NCI-H69 (cell line): ENCODE measurements around the gene MSX1.

ENCODE experiments used
- DNase-seq: peaks from one replicate; lab custom pipeline; 2025; lab: John Stamatoyannopoulos, UW

The MSX1 gene

DNA sequence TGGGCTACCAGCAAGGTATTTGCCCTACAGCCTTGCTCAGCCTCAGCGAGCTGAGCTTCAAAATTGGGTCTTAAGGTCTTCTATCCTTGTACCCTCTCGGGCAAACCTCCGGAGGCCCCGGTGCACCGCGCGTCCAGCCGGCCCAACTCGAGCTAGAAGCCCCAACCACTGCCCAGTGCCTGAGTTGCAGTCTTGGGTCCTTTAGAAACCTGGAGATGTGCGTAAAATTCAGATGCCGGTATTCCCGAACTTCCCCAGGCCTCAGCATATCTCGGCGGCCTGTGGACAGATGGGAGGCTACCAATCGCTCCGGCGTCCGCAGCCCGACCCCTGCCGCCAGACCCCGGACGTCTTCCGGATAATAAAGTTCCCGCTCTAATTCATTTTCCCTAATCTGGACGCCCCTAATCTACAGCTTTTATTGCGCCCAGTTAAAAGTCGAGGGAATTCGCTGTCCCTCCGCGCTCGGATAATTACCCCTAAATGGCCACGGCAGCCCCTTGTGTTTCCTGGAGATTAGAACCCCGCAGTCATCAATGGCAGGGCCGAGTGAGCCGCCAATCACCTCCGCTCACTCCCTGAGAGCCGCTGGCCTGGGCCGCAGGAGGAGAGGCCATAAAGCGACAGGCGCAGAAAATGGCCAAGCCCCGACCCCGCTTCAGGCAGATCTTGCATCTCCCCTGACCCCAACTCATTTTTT, 1.5 kb upstream of the MSX1 start:
- DNase-seq: no peak

DNA sequence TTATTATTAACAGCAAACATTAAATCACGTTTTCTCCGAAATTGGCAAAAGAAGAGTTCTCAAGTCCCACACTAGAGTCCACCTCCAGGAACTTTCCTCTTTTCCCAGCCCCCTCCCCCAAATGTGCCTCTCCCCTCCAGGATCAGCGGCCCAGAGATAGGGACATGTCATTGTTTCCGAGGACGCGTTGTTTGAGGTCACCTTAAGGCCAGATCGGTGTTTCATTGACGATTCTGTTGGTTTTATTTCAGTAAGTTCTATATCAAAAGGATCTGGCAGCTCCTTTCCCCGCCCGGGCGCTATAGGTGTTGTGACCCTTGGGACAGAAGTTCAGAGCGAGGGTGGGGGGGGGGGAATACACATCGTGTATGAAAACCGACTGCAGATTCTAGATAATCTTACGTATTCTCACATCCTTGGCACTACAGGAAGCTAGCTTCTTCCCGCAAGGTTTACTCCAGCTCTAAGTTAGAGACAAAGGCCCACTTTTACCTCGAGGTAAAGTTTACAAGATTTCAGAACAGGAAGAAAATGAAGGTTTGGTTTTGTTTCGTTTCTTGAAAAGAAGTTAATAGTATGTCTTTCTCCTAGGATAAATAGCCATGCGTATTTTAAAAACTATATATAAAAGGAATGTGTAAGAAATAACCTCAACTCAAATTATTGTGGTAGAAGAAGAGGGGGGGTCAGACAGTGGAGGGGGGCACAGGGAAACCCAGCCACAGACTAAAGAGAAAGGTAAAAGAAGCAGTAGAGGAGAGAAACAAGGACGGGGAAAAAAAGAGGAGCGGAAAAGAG, 739 bp upstream of the MSX1 start:
- no peak for DNase-seq

DNA sequence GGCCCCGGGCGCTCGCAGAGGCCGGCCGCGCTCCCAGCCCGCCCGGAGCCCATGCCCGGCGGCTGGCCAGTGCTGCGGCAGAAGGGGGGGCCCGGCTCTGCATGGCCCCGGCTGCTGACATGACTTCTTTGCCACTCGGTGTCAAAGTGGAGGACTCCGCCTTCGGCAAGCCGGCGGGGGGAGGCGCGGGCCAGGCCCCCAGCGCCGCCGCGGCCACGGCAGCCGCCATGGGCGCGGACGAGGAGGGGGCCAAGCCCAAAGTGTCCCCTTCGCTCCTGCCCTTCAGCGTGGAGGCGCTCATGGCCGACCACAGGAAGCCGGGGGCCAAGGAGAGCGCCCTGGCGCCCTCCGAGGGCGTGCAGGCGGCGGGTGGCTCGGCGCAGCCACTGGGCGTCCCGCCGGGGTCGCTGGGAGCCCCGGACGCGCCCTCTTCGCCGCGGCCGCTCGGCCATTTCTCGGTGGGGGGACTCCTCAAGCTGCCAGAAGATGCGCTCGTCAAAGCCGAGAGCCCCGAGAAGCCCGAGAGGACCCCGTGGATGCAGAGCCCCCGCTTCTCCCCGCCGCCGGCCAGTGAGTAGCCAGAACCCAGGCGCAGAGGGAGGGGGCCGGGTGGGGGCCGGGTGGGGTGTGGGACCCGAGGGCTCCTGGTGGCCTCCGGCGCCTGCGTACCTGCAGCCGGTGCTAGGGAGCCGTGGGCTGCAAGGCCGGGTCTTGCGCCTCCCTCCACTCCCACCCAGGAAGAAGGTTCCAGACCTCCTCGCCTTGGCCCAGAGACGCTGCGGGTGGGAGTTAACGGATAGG, 534 bp downstream of the MSX1 start:
- DNase-seq: peak; percentile 51

DNA sequence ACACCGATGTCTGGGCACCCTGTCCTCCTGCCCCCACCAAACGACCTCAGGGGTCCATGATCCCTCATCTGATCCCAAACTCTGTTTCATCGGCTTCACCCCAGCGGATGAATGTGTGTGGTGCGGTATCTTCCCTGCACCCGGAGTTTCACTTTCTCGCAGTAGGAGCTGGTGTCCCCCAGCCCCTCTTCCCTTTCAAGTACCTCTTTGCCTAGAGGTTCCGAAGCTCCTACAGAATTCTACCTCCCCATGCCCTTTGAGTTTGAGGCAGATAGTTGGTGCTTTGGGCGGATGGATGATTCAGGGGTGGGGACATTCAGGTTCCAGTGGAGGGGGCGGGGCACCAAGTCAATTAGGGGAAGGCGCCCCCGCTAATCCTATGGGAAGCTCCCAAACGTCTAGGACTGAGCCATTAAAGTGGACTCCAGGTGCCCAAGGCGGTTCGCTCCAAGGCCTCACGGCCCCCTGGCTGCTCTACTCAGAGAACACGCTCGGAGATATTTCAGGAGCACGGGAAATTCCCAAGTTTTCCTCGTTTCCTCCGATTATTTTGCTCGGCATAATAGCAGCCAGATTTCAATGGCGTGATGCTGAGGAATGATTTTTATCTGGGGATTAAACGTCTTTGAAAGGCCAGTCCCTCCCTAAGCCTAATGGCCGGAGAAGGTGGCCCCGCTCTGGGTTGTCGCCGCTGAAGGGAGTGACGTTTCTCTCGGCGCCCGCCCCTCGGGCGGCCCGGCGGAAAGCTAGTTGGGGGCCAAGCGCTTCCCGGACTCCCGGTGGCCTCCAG, 1.3 kb downstream of the MSX1 start:
- peak; percentile 34 for DNase-seq

DNA sequence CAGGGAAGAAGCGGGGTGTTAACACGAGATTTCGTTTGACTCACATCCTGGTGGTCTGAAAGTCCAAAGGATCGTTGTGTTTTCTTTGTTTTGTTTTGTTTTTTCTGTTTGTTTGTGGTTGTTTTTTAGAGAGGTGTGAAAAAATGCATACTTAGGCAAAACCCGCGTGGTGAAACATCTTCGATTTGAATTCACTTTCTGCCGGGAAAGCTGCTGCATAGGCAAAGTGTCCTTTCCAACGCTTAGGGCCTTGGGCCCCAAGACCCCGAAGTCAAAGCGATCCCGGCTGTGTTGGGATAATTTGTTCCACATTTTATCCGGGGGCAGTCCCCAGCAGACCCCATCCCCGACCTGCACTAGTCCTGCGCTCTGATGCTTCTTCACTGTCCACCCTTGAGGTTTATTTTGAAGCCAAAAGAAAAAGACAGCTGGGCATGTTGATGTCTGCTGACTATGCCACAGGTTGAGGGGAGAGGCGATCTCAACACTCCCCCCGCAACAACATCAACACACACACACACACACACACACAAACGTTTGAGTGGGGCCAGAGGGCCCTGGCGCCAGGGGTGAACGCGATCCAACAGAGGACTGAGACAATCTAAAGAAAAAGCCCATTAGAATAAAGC, 2.0 kb downstream of the MSX1 start:
- no peak for DNase-seq

DNA sequence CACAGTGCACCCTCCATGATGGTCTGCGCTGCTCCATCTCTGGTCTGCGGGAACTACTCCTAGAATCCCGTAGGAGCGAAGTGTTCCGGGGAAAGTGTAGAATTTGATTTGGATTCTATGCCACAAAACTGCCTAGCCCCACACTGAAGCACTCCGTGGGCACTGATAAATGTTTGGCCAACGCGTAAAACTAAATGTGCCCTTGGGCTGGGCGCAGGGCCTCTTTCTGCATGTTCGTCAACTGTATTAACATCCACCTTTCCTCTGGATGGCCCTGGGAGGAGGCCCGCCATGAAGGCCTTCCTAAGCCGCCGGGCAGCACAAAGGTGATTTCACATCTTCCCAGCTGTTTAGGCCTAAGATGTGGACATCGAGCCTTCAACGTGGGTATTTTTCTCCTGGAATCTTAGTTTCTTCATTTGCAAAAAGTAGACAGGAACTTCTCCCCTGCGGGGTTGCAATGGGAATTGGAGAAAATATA, 2.6 kb downstream of the MSX1 start:
- DNase-seq: no peak

DNA sequence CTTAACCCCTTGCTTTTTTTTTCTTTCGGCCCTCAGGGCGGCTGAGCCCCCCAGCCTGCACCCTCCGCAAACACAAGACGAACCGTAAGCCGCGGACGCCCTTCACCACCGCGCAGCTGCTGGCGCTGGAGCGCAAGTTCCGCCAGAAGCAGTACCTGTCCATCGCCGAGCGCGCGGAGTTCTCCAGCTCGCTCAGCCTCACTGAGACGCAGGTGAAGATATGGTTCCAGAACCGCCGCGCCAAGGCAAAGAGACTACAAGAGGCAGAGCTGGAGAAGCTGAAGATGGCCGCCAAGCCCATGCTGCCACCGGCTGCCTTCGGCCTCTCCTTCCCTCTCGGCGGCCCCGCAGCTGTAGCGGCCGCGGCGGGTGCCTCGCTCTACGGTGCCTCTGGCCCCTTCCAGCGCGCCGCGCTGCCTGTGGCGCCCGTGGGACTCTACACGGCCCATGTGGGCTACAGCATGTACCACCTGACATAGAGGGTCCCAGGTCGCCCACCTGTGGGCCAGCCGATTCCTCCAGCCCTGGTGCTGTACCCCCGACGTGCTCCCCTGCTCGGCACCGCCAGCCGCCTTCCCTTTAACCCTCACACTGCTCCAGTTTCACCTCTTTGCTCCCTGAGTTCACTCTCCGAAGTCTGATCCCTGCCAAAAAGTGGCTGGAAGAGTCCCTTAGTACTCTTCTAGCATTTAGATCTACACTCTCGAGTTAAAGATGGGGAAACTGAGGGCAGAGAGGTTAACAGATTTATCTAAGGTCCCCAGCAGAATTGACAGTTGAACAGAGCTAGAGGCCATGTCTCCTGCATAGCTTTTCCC, 3.4 kb downstream of the MSX1 start:
- DNase-seq: no peak

DNA sequence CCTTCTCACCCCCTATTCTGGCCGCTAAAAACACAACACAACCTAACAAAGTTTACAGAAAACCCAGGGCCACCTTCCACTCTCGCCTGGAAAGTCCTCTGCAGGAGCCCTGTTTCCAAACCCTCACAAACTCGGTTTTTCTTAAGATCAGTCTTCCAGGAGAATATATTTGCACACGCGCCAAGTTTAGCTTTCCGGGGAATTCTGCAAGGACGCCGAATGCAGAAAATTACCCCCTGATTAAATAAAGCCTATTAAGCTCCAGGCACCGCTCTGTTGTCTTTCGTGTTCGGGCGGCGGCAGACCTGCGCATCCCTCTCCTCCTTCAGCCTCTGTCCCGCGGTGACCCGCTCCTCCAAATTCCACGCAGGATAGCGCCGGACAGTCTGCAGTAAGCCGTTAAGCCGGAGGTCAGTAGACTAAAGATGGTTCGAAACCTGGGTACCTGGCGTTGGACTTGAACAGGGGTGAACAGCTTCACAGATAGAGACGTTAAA, 5.0 kb downstream of the MSX1 start:
- DNase-seq: no peak

DNA sequence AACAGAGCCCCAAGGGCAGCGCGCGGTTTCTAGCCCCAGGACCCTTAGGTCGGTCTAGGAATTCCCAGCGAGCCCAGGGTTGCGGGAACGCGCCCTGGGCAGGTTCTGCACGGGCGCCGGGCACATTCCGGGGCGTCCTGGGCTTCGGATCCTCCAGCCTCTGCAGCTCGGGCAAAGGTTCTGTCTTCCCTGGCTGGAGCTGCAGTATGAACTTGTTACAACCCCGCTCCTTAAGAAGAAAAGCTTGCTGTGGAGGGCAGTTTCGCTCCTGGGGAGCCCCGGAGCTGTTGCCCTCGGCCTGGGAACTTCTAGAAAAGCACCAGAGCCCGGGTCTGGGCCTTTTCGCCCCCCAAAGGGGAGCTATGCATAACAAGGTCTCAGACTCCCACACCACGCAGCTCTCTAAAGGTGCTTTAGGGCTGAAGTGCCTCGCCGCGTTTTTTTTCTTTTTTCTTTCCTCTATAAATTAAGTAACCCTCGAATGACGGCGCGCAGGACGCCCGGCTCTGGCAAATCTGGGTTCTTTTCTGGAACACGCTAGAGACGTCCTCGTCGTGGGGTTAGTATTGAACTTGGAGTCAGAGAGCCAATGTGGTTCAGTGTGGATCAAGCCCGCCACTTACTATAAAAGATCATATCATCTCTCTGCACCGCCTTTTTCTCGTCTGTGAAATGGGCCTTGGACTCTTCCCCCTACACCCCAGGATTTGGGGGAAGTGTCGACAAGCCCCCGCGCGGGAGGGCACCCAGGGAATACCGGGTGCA, 5.7 kb downstream of the MSX1 start:
- DNase-seq: no peak

DNA sequence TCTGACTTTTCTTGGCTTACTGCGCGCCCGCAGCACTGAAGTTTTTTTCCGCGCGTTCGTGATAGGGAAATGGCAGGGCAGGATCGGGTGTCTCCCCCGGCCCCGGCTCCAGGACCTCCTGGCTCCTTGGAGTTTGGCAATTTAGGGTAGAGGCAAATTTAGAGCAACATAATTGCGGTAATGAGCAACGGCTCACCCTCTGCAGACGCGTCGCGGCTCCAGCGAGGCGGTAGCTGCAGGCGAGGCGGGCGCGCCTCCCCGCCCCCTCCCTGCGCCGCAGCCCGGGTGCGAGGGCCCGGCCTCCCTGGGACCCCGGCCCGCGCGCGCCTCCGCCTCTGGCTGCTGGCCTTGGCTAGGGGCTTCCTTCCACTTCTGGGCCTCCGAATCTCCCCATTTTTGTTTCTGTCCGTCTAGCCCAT, 6.2 kb downstream of the MSX1 start:
- DNase-seq: peak; percentile 55

DNA sequence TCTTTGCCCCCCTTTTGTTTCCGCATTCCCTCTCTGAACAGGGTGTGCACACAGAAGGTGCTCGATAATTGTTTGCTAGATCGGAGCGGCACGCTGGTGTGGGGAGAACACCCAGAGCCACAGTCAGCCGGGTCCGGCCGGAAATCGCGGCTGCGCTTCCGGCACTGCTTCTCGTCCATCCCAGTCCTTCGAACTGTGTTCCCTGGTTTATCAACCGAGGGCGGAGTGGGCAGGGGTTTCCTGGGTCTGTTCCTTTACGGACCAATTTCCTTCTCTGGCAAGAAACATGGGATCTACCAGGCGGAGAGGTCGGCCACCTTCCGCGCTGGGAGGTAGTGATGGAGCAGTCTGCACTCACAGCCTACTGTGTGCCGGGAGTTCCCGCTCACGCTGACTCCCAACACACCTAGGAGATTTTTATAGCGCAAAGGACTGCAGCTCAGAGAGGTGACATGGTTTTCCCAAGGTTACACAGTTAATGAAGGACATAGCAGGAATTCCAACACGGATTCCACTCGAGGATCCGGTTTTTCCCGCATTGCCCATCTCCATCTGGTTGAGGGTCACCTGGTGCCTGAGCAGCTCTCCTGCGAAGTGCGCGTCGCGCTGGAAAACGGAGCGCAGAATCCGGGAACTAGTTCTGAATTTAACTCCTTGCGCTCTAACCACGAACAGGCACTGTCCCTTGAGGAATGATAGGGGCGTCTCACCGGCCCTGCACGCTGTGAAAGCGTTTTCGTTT, 6.8 kb downstream of the MSX1 start:
- DNase-seq: peak; percentile 70

DNA sequence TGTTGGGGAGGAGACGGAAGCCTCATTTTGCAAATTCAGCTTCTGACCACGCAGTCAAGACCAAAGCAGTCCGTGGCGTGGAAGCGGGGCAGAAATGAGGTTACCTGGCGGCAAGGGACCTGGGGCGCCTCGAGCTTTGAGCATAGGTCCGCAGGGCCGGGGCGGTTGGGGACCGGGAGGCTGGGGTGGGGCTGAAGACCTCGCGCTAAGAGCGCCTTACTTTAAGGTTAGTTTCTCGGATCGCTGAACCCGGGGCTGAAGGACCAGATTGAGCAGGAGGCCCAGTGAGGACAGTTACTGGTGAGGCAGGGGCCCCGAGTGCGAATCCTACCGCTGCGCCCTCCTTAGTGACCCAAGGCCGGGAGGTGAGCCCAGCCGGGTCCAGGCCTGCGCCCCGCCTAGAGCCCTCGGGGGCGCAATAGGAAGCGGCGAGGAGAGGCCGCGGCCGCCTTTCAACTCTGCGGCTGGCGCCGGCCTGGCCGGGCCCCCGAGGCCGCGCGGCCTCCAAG, 7.5 kb downstream of the MSX1 start:
- DNase-seq: peak; percentile 45

DNA sequence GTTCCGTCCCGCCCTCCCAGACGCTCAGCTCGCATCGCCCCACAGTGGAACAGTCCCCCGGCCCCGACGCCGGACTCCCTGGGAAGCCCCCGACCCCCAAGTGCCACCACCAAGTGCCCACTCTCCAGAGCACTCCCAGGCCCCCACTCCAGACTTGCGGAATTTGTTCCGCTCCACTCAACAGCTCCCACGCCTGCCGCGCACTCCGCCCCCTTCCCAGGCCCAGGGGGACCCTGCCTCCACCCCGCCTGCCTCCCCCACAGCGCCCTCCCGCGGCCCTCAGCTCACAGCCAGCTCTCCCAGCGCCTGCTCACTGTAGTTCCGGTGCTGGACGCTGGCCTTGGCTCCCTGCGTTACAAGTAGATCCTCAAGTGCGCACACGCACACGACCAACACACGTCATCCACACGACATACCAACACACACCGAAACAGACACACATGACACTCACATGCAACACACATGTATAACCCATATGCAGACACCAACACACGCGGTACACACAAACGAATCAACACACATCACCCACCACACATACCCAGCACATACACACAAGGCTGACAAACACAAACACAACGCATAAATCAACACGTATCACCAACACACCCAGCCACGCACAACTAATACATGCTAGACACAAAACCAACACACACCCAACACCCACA, 8.0 kb downstream of the MSX1 start:
- no peak for DNase-seq

DNA sequence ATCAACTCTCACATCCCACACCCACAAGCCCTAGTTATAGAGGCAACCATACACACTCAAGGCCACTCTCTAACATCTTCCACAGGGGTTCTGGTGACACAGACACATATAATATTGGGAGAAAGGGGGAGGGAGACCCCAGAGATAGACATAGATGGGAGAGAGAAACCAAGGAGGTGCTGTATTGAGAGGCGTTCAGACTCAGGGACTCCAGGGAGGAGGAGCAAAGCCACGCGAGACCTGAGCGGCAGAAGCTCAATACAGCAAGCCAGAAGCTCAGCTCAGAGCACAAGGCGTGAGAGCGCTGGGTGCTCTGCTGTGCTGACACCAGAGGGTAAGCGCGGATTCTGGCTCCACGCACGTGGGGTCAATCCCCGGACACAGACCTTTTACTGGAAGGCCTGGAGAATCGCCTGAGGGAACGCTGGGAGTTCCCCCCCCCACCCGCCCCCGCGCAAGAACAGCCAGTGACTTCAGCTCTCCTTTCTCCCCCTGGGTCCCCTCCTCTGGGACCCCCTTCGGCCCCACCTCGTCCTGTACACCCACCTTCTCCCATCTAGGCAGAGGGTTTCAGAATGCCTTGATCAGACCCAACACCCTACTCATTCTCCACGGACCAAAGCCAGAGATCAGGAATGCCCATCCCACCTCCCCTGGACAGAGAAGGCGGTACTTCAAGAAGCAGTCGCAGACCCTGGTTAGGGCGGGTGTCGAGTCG, 8.7 kb downstream of the MSX1 start:
- DNase-seq: peak; percentile 6

DNA sequence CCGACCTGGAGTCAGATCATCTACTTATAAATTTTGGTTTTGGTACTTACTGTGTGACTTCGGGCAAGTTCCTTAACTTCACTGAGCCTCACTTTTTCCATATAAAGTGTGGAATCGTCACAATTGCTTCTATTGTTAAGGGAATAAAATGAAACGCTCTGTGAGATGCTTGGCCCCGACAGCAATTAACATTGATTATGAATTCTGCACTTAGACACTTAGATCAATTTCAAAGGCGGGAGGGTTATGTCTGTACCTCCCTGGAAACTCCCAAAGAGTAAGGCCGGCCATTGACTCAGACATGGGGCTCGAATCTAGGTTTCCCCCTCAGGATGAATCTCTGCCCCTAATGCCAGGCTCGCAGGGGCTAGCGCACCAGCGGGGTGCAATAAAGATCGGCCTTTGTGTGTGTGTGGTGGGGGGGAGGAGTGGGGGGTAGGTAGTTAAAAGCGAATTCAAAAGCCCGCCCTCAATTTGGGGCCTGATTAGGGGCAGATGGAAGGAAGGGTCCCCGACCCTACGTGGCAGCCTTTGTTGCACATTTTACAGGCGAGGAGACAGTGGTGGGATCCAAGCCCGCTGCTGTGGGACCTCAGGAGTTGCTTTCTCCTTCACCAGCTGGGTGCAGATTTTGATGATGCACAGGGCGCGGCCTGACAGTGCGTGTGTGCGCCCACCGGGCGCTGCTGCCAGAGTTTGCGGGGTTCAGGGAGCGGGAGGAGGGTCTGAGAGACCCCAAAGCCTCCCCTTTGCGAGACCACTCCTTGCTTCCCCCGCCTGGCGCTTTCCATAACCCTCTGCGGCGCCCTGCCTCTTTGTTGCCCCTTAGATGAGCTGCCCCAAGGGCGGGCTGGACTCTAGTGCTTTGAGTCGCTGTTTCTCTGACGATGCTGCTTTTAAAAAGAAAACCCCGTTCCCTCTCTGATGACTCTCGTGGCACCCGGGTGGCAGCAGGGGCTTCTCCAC, 9.6 kb downstream of the MSX1 start:
- peak; percentile 15 for DNase-seq
